Activated CD8-positive, alpha-beta memory T cell treated with anti-CD3 and anti-CD28 coated beads, Interleukin-2, amount 10 ng/mL, durations not matched to agents 7 days and 5 days (primary cell): ENCODE measurements around the gene KDM1B. TPM values are rescaled to one million over a fixed set of nuclear protein-coding genes. Genes with fewer than 3 reads are reported as not detected.
A peak's percentile ranks its signal among the peaks of the same experiment; 100 is the strongest.
"Not testable (repeated sequence)": the region's sequence is repeated elsewhere in the genome, so short reads cannot be mapped to it uniquely, and the experiment has no call there.

Experiments used
- ATAC-seq: fragments of 150-1000 bp; cut with Tn5 transposase; one replicate; pipeline ENCODE4 v1.10.0; 2021; ENCODE audit warnings: moderate library complexity
- CTCF ChIA-PET: fragments of 350-600 bp; sonication (Branson Sonifier 250); formaldehyde crosslinking; loops from one replicate; lab custom pipeline; 2021; ENCODE audit warnings: antibody characterized with exemption; lab: Charles Lee
- DNase-seq: peaks from one replicate; pipeline ENCODE4 v3.0.0-alpha.2; 2020
- H3K27ac Mint-ChIP-seq: one replicate; pipeline ENCODE4 v1.8.0; 2021; ENCODE audit warnings: mild to moderate bottlenecking, mixed read lengths
- H3K27me3 Mint-ChIP-seq: one replicate; pipeline ENCODE4 v1.8.0; 2021; ENCODE audit warnings: mixed read lengths
- H3K36me3 Mint-ChIP-seq: one replicate; pipeline ENCODE4 v1.8.0; 2021; ENCODE audit warnings: mild to moderate bottlenecking, mixed read lengths
- H3K4me1 Mint-ChIP-seq: one replicate; pipeline ENCODE4 v1.8.0; 2021; ENCODE audit warnings: mixed read lengths
- H3K4me3 Mint-ChIP-seq: one replicate; pipeline ENCODE4 v1.8.0; 2021; ENCODE audit warnings: mild to moderate bottlenecking, moderate library complexity, mixed read lengths
- H3K9me3 Mint-ChIP-seq: one replicate; pipeline ENCODE4 v1.8.0; 2022; ENCODE audit warnings: low read depth, mixed read lengths
- total RNA-seq, 2 experiments: library from RNA; stranded (reverse); gene quantifications; one replicate each; pipeline ENCODE4 v1.2.3, GENCODE V29; 2021

Gene KDM1B
- total RNA-seq, 2 experiments from 2014 or later, result 8.6 to 10.4 TPM

DNA sequence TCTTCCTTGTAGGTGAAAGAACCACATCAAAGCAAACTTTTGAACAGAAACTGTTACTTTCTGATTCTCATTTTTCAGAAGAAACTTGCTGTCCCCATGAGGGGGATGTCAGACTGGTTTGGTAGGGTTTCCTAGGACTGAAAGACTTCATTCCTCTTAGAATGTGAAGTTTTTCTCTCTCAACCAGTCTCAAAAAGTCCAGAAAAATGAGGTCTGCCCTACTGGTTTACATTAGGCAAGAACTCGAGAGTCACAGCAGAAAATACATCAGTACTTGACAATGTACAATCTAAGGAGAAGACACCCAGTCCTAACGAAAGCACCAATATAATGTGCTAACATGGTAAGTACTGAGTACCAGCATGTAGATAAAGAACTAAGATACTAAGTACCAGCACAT lies 20.1 kb upstream of the KDM1B start:
- Mint-ChIP-seq H3K4me3 (no peak overlapping the region), H3K27me3 (no peaks in the 10 kb centered on the region), H3K4me1 (no peaks in the 10 kb centered on the region), H3K36me3 (peaks cover 26% of the 10 kb centered on the region), H3K27ac (no peak overlapping the region), H3K9me3 (no peaks in the 10 kb centered on the region)
- CTCF ChIA-PET, result no interaction called here
- ATAC-seq (no peak), DNase-seq (no peak)

DNA sequence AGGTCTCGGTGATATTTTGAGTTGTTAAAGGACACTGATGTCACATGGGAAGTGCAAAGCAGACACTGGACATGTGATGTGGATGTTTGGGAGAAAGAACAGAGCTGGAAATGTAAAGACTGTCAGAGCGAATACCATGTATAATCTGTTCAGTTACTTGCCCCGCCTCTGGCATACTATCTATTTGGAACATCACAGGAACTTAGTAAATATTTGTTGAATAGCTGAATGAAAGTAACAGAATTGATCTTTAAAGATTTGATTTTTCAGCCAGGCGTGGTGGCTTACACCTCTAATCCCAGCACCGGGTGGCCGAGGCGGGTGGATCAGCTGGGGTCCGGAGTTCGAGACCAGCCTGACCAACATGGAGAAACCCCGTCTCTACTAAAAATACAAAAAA lies 19.0 kb upstream of the KDM1B start:
- H3K9me3 Mint-ChIP-seq, result no peaks in the 10 kb centered on the region
- H3K27ac Mint-ChIP-seq, result no peak overlapping the region
- peaks cover 28% of the 10 kb centered on the region for H3K36me3 Mint-ChIP-seq
- CTCF ChIA-PET, result no interaction called here
- H3K4me1 Mint-ChIP-seq, result no peaks in the 10 kb centered on the region
- ATAC-seq, result no peak
- H3K27me3 Mint-ChIP-seq, result no peaks in the 10 kb centered on the region
- H3K4me3 Mint-ChIP-seq, result no peak overlapping the region
- no peak for DNase-seq

DNA sequence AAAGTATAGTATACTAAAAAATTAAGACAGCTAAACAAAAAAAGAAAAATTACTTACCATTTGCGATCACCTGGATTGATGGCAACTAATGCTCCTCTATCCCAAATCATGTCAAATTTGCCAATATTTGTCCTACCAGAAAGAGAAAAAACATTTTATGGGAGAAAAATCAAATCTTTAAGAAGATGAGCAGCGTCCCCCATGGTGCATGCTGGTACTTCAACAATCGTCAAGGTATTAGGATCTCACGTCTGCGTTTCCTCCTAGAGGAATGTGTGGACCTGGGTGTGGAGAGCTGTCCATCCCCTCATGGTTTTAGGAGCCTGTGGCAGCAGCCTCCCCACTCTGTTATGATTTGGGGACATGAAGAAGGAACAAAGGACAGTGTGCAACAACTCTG lies 16.3 kb upstream of the KDM1B start:
- no peak overlapping the region for H3K27ac Mint-ChIP-seq
- no peaks in the 10 kb centered on the region for H3K27me3 Mint-ChIP-seq
- no peak overlapping the region for H3K4me3 Mint-ChIP-seq
- H3K4me1 Mint-ChIP-seq, result no peaks in the 10 kb centered on the region
- CTCF ChIA-PET, result no interaction called here
- DNase-seq (no peak), ATAC-seq (no peak)
- H3K36me3 Mint-ChIP-seq, result peaks cover 28% of the 10 kb centered on the region
- H3K9me3 Mint-ChIP-seq, result no peaks in the 10 kb centered on the region

DNA sequence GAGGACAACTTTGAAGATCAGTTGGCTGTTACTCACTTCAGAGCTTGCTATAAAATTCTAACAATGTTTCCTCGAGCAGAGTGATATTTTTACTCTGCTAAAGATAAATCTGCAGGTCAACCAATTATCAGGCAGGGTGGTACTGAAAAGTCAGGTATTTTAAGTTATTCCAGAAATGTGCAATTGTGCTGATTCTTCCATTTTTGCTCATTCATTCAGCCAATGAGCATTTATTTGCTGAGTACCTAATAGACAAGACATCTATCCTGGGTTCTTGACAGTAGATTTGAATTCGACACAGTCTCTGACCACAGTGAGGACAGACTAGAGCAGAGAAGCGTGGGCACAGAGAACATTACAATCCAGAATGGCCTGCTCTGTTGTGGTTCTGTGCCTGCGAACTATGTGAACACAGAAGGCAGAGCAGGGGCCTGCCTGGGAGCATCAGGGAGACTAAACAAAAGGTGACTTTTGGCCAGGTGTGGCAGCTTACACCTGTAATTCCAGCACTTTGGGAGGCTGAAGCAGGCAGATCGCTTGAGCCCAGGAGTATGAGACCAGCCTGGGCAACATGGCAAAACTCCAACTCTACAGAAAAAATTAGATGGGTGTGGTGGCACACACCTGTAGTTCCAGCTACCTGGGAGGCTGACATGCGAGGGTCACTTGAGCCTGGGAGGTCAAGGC lies 15.1 kb upstream of the KDM1B start:
- ATAC-seq (no peak), DNase-seq (no peak)
- Mint-ChIP-seq H3K27me3 (no peaks in the 10 kb centered on the region), H3K4me1 (no peaks in the 10 kb centered on the region), H3K27ac (no peak overlapping the region), H3K9me3 (no peaks in the 10 kb centered on the region), H3K36me3 (peaks cover 27% of the 10 kb centered on the region), H3K4me3 (no peak overlapping the region)
- CTCF ChIA-PET, result no interaction called here

DNA sequence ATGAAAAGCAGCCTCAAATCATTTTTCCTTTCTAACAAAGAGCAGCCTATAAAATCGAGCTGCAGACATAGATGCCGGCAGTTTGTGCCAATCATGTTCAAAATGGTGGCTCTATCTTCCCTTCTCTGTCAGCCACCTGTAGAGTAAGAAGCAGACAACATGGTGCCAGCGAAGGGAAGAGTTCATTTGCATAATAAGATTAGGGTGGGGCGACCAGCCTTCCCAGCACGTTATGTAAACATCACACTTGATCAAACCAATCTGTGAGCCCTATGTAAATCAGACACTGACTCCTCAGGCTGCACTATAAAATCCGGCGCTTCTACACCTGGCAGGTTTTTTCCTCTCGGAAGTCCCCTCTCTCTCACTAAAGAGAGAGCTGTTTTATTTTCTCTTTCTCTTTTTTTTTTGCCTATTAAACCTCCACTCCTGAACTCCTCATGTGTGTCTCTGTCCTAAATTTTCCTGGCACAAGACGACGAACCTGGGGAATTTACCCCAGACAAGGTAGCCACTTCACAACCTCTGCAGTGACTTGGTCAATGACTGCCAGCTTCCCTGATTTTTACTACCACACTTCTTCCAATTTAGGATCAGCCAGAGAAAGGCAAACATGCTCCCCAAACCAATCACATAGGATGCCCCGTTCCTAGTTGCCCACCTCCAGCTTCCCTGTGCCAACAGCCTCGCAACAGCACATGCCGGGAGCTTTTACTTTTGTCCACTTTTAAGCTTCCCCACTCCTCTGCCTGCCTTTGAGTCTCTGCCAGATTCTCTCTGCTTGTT lies 13.2 kb upstream of the KDM1B start:
- Mint-ChIP-seq H3K9me3 (no peaks in the 10 kb centered on the region), H3K4me3 (no peak overlapping the region), H3K4me1 (no peaks in the 10 kb centered on the region), H3K36me3 (peaks cover 23% of the 10 kb centered on the region), H3K27me3 (no peaks in the 10 kb centered on the region), H3K27ac (no peak overlapping the region)
- ATAC-seq (no peak), DNase-seq (no peak)
- CTCF ChIA-PET, result no interaction called here

DNA sequence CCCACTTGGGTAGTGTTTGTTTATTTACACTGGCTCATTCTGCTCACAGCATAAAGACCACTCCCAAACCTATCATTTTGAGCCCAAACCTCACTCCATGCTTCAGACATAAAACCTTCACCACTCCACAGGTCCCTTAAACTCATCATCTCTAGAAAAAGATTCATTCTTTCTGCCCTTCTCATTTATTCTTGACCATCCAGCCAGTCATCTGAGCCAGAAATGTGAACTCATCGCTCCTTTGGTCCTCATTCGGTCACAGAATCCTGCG lies 12.7 kb upstream of the KDM1B start:
- Mint-ChIP-seq H3K36me3 (peaks cover 27% of the 10 kb centered on the region), H3K4me1 (peaks cover 2% of the 10 kb centered on the region), H3K27ac (no peak overlapping the region), H3K9me3 (no peaks in the 10 kb centered on the region), H3K27me3 (no peaks in the 10 kb centered on the region), H3K4me3 (no peak overlapping the region)
- DNase-seq (no peak), ATAC-seq (no peak)
- CTCF ChIA-PET, result no interaction called here

DNA sequence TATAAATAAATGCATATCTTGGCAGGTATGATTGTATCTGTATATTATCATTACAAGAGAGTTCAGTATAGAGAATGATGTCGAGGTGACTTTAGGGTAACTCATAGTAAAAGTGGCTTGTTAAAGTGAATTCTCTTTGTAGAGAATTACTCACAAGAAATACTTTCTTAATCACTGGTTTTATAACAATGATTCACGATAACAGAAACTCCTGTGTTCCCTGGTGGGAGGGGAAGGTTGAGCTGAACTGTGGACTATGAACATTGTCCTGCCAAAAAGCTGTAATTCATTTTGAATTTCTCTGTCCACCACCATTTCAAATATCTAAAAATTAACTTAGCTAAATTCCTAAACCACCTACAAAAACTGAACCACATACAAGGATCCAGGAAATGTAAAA lies 8.1 kb upstream of the KDM1B start:
- no peak for ATAC-seq
- CTCF ChIA-PET, result no interaction called here
- no peak overlapping the region for H3K27ac Mint-ChIP-seq
- H3K27me3 Mint-ChIP-seq, result no peaks in the 10 kb centered on the region
- H3K4me3 Mint-ChIP-seq, result no peak overlapping the region
- no peak for DNase-seq
- no peaks in the 10 kb centered on the region for H3K9me3 Mint-ChIP-seq
- H3K4me1 Mint-ChIP-seq, result peaks cover 5% of the 10 kb centered on the region
- H3K36me3 Mint-ChIP-seq, result peaks cover 22% of the 10 kb centered on the region

DNA sequence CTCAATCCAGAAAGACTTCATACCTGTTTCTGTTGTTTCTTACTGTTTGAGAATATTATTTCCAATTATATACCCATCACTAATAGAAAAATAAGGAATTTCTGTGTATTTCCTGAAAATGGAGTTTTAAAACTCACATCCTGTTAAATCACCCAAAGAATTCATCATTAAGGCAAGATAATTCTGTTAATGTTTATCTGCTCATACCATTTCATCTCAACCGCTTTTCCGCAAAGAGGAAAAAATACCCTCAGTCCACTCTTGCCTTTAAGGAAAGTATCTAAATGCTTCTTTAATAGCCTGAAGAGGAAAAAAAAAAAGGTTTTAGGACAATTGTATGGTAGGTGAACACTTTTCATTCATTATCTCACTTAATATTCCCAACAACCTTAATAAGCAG lies 7.6 kb upstream of the KDM1B start:
- H3K9me3 Mint-ChIP-seq, result no peaks in the 10 kb centered on the region
- CTCF ChIA-PET, result no interaction called here

DNA sequence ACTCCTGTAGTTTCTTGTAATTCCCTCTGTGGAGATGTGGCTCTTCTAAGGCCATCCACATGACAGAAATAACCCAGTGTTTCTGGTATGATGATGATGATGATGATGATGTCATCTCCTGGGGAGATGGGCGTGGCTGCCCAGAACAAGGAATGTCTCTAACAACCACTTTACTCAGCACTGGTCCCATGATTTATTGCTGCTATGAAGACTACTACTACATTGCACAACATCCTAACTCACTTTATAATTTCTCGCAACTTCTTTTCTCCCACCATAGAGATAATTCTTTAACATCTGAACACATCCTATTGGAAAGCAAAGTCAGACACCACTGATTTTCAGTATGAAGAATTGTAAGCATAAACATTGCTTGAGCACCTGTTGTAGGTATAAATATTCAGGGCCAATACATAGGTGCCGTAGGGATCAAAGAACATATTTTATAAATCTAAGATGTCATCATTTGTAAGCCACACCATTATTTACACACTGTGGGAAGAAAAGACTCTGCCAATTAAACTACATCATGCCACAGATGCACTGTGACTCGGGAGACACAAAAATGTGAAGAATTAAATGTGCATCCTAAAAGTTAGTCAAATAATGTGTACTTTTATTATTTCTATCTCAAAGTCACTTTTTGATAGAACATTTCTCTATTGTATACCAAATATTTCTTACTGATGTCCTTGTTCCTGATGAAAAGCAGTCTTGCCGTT lies 6.8 kb upstream of the KDM1B start:
- ATAC-seq (no peak), DNase-seq (no peak)
- H3K4me3 Mint-ChIP-seq, result no peak overlapping the region

More for the DNA sequence above, 7.6 kb upstream of the KDM1B start:
- Mint-ChIP-seq H3K4me3 (no peak overlapping the region), H3K27me3 (no peaks in the 10 kb centered on the region), H3K36me3 (peaks cover 19% of the 10 kb centered on the region), H3K27ac (no peak overlapping the region), H3K4me1 (peaks cover 8% of the 10 kb centered on the region)
- DNase-seq (no peak), ATAC-seq (no peak)

DNA sequence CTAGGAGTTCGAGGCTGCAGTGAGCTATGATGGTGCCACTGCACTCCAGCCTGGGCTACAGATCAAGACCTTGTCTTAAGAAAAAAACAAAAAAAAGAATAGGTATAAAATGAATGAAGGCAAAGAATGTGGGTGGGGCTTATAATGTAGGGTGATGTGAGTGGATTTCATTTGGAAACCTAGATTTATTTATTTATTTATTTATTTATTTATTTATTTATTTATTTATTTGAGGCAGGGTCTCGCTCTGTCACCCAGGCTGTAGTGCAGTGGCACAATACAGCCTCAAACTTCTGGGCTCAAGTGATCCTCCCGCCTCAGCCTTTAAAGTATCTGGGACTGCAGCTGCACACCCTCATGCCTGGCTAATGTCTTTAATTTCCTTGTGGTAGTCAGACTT lies 3.8 kb upstream of the KDM1B start:
- Mint-ChIP-seq H3K4me1 (peaks cover 30% of the 10 kb centered on the region), H3K36me3 (peaks cover 14% of the 10 kb centered on the region)
- H3K27ac Mint-ChIP-seq, H3K27me3 Mint-ChIP-seq, H3K9me3 Mint-ChIP-seq, DNase-seq, ATAC-seq, CTCF ChIA-PET, H3K4me3 Mint-ChIP-seq: not testable (repeated sequence)

More for the DNA sequence above, 6.8 kb upstream of the KDM1B start:
- no peak overlapping the region for H3K27ac Mint-ChIP-seq
- H3K9me3 Mint-ChIP-seq, result no peaks in the 10 kb centered on the region
- peaks cover 17% of the 10 kb centered on the region for H3K4me1 Mint-ChIP-seq
- no peaks in the 10 kb centered on the region for H3K27me3 Mint-ChIP-seq
- H3K36me3 Mint-ChIP-seq, result peaks cover 14% of the 10 kb centered on the region
- CTCF ChIA-PET, result no interaction called here

DNA sequence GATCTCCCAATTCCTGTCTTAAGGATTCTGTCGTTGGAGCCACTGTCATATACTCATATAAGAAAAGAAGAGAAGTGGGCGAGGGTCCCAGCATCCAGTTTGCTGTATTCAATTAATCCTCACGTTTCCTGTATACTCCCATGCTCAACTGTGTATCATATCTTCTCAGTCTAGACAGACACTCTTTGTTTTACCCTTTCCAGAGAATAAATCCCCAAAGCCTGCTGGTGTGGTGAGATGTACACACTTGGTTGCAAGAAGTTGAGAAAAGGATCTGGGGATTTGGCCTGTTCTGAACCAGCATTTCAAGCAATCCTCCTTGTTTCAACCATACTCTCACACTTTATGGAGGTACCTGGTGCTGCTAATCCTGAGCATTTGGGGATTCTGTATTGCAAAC lies 3.4 kb upstream of the KDM1B start:
- Mint-ChIP-seq H3K36me3 (peaks cover 14% of the 10 kb centered on the region), H3K27me3 (no peaks in the 10 kb centered on the region), H3K27ac (no peak overlapping the region), H3K9me3 (no peaks in the 10 kb centered on the region), H3K4me1 (peaks cover 30% of the 10 kb centered on the region), H3K4me3 (no peak overlapping the region)
- no peak for ATAC-seq
- DNase-seq, result no peak
- CTCF ChIA-PET, result no interaction called here

DNA sequence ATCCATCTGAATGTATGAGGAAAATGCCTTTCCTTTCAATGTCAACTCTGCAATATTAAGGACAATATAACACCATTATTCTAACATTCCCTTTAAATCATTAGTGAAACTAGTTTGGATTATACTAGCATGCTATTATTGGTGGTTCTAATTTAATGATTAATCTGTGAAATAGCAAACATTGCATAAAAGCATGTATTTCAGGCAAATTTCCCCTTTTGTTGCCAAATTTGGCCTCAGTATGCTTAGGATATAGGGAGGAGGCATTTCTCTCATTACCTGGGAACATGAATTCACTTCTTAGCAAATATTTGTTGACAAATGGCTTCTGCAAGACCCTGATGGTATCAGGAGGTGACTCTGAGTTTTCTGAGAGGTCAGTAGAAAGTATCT lies 1.9 kb upstream of the KDM1B start:
- Mint-ChIP-seq H3K27me3 (no peaks in the 10 kb centered on the region), H3K4me1 (peaks cover 29% of the 10 kb centered on the region), H3K27ac (peak overlapping the region; percentile 58), H3K36me3 (peaks cover 5% of the 10 kb centered on the region), H3K9me3 (no peaks in the 10 kb centered on the region), H3K4me3 (no peak overlapping the region)
- no peak for ATAC-seq
- no peak for DNase-seq
- CTCF ChIA-PET, result no interaction called here

DNA sequence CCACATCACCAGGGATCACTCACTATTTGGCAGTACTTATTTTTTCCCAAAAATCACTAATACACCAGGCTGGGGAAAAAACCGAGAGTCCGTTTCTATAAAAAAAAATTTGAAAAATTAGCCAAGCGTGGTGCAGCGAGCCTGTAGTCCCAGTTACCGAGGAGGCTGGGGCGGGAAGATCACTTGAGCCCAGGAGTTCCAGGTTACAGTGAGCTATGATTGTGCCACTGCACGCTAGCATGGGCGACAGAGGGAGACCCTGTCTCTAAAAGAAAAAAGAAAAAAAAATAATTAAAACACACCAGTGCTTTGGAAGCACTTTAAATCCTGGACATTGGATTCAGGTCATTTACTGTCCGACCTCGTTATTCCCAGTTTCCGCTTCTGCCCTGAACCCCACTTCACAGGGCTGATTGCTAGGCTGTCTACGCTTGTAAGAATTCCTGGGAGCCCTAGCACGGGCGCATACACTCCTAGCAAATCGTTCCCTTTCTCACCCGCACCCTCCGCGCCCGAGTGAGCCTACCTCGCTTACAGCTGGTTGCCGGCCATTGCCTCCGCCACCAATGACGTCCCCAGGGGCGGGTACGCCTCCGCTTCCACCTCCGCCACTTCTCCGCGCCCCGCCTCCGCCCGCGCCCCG lies 594 bp upstream of the KDM1B start, which contains the start of gene TPMT:
Gene TPMT (minus strand): TSS at position 571 of the 643 bp plus-strand sequence. CDS start 5,950 bp downstream, outside the sequence.
- no peaks in the 10 kb centered on the region for H3K9me3 Mint-ChIP-seq
- H3K36me3 Mint-ChIP-seq, result peaks cover 6% of the 10 kb centered on the region
- H3K27ac Mint-ChIP-seq, result peak within 1 kb of the TSS; percentile 93
- DNase-seq, result peak; percentile 42
- H3K27me3 Mint-ChIP-seq, result no peaks in the 10 kb centered on the region
- ATAC-seq, result peak; percentile 79
- peak within 1 kb of the TSS; percentile 93 for H3K4me3 Mint-ChIP-seq
- CTCF ChIA-PET, result interaction anchor here (0.8 kb wide), 1 partner anchor 164 kb away, joined by 4 read pairs; no protein-coding TSS in a partner anchor
- H3K4me1 Mint-ChIP-seq, result peaks cover 29% of the 10 kb centered on the region
